ENCODE measurements around the gene SASH1.

Gene SASH1

GRCh38 chr6:148316308-148316707 is 26.3 kb upstream of the SASH1 start:
- H3K79me2 ChIP-seq (ENCODE audit: insufficient read depth, low read length): no peaks in the 10 kb centered on the region
- H3K36me3 ChIP-seq (ENCODE audit: insufficient read depth, low read length): no peaks in the 10 kb centered on the region
- H3F3A ChIP-seq (ENCODE audit: insufficient read depth, low read length): no peaks in the 10 kb centered on the region
- no peak overlapping the region for H3K27ac ChIP-seq (ENCODE audit: low read depth, low read length, poor library complexity, severe bottlenecking)
- no peak overlapping the region for H3K4me2 ChIP-seq (ENCODE audit: low read length)
- H3K4me3 ChIP-seq (ENCODE audit: low read depth, low read length, poor library complexity, severe bottlenecking): no peak overlapping the region
- H3K9ac ChIP-seq (ENCODE audit: low read length): no peak overlapping the region
- H3K9me3 ChIP-seq (ENCODE audit: low read length): no peaks in the 10 kb centered on the region
- H3K9me2 ChIP-seq (ENCODE audit: low read depth, low read length): no peaks in the 10 kb centered on the region
- no peaks in the 10 kb centered on the region for H4K20me1 ChIP-seq (ENCODE audit: insufficient read depth, low read length)
- H3K4me1 ChIP-seq (ENCODE audit: insufficient read depth, low read length, severe bottlenecking): no peaks in the 10 kb centered on the region
- no peak overlapping the region for H2AFZ ChIP-seq (ENCODE audit: low read length)
- TF ChIP-seq EZH2 (IDR thresholded peaks at IDR 0.05; ENCODE audit: borderline replicate concordance, low read length) (no peak), CTCF (IDR thresholded peaks at IDR 0.05; ENCODE audit: low read length) (no peak)
- no peaks in the 10 kb centered on the region for H3K27me3 ChIP-seq (ENCODE audit: insufficient read depth, low read length)

GRCh38 chr6:148317051-148317450 is 25.6 kb upstream of the SASH1 start:
- no peaks in the 10 kb centered on the region for H3F3A ChIP-seq (ENCODE audit: insufficient read depth, low read length)
- H3K27ac ChIP-seq (ENCODE audit: low read depth, low read length, poor library complexity, severe bottlenecking): no peak overlapping the region
- H3K9ac ChIP-seq (ENCODE audit: low read length): no peak overlapping the region
- H3K4me3 ChIP-seq (ENCODE audit: low read depth, low read length, poor library complexity, severe bottlenecking): no peak overlapping the region
- no peaks in the 10 kb centered on the region for H3K9me2 ChIP-seq (ENCODE audit: low read depth, low read length)
- H3K36me3 ChIP-seq (ENCODE audit: insufficient read depth, low read length): no peaks in the 10 kb centered on the region
- H3K9me3 ChIP-seq (ENCODE audit: low read length): no peaks in the 10 kb centered on the region
- no peaks in the 10 kb centered on the region for H3K4me1 ChIP-seq (ENCODE audit: insufficient read depth, low read length, severe bottlenecking)
- no peaks in the 10 kb centered on the region for H3K79me2 ChIP-seq (ENCODE audit: insufficient read depth, low read length)
- no peak overlapping the region for H3K4me2 ChIP-seq (ENCODE audit: low read length)
- TF ChIP-seq CTCF (IDR thresholded peaks at IDR 0.05; ENCODE audit: low read length) (no peak), EZH2 (IDR thresholded peaks at IDR 0.05; ENCODE audit: borderline replicate concordance, low read length) (no peak)
- H3K27me3 ChIP-seq (ENCODE audit: insufficient read depth, low read length): no peaks in the 10 kb centered on the region
- no peaks in the 10 kb centered on the region for H4K20me1 ChIP-seq (ENCODE audit: insufficient read depth, low read length)
- no peak overlapping the region for H2AFZ ChIP-seq (ENCODE audit: low read length)

GRCh38 chr6:148317739-148318138 is 24.9 kb upstream of the SASH1 start:
- Histone ChIP-seq H3K4me3 (ENCODE audit: low read depth, low read length, poor library complexity, severe bottlenecking) (no peak overlapping the region), H3K9me3 (ENCODE audit: low read length) (no peaks in the 10 kb centered on the region), H2AFZ (ENCODE audit: low read length) (no peak overlapping the region), H3K9ac (ENCODE audit: low read length) (no peak overlapping the region), H3K27ac (ENCODE audit: low read depth, low read length, poor library complexity, severe bottlenecking) (no peak overlapping the region), H3K27me3 (ENCODE audit: insufficient read depth, low read length) (no peaks in the 10 kb centered on the region), H3K4me1 (ENCODE audit: insufficient read depth, low read length, severe bottlenecking) (no peaks in the 10 kb centered on the region), H3K36me3 (ENCODE audit: insufficient read depth, low read length) (no peaks in the 10 kb centered on the region), H3K4me2 (ENCODE audit: low read length) (no peak overlapping the region), H3F3A (ENCODE audit: insufficient read depth, low read length) (no peaks in the 10 kb centered on the region), H4K20me1 (ENCODE audit: insufficient read depth, low read length) (no peaks in the 10 kb centered on the region), H3K79me2 (ENCODE audit: insufficient read depth, low read length) (no peaks in the 10 kb centered on the region), H3K9me2 (ENCODE audit: low read depth, low read length) (no peaks in the 10 kb centered on the region)
- TF ChIP-seq CTCF (IDR thresholded peaks at IDR 0.05; ENCODE audit: low read length): no peak
- no peak for TF ChIP-seq EZH2 (IDR thresholded peaks at IDR 0.05; ENCODE audit: borderline replicate concordance, low read length)
